PC-9 (cell line): ENCODE results near the gene SNX2.

ENCODE experiments used
- EZH2 ChIP-seq: fragments of 200-600 bp; sonication (generic); IDR thresholded peaks from 2 replicates; pipeline ENCODE4 v1.8.0; 2017; ENCODE audit warnings: antibody characterized with exemption, low read depth
- TF ChIP-seq, protein P1 (sequence below): fragments of 200-600 bp; sonication (generic); conservative IDR thresholded peaks from 2 replicates; pipeline ENCODE4 v1.6.1; 2017; ENCODE audit warnings: mixed run types, antibody characterized with exemption, mild to moderate bottlenecking, moderate library complexity

DNA sequence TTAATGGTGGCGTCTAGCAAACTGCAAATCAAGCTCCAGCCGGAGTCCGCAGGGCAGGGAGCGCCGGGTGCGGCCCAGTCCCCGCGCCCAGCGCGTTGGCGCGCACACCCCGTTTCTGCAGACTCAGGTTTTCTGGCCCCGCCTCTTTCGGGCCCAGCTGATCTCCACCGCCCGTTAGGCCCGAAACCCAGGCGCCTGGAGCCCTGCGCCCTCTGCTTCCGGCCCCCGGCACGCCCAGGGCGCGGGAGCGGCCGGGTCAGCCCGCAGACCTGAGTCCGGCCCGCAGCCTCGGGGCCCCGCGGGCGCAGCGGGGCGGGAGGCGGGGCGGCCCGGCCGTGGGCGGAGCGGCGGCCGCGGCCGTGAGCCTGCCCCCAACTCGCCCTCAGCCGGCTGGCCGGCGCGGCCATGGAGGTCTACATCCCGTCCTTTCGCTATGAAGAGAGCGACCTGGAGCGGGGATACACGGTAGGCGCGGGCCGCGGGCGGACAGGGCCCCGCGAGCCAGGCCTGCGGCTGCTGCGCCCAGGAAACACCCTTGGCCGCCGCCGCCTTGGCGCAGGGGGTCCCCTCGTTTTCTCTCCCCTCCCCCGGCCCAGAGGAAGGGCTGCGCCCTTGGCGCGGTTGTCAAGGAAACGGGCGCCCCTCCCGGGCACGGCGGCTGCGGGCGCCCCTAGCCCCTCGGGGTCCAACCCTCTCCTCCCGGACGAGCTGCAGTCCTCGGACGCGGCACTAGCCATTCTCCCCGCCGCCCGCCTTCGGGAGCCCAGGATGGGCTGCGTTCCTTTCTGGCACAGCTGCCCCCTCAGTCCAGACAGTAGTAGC is 70.6 kb downstream of the SNX2 start, which contains the start of gene SNX24:
- TF ChIP-seq, protein P1, sequence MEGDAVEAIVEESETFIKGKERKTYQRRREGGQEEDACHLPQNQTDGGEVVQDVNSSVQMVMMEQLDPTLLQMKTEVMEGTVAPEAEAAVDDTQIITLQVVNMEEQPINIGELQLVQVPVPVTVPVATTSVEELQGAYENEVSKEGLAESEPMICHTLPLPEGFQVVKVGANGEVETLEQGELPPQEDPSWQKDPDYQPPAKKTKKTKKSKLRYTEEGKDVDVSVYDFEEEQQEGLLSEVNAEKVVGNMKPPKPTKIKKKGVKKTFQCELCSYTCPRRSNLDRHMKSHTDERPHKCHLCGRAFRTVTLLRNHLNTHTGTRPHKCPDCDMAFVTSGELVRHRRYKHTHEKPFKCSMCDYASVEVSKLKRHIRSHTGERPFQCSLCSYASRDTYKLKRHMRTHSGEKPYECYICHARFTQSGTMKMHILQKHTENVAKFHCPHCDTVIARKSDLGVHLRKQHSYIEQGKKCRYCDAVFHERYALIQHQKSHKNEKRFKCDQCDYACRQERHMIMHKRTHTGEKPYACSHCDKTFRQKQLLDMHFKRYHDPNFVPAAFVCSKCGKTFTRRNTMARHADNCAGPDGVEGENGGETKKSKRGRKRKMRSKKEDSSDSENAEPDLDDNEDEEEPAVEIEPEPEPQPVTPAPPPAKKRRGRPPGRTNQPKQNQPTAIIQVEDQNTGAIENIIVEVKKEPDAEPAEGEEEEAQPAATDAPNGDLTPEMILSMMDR = no peak
- no peak for TF ChIP-seq EZH2
